Measurements from ENCODE around the gene ERC1. TPM values are rescaled to one million over a fixed set of nuclear protein-coding genes. Genes with fewer than 3 reads are reported as not detected.
A peak's percentile ranks its signal among the peaks of the same experiment; 100 is the strongest.

The ERC1 gene
- total RNA-seq, 1 experiment from 2014 or later = 40.4 TPM

DNA sequence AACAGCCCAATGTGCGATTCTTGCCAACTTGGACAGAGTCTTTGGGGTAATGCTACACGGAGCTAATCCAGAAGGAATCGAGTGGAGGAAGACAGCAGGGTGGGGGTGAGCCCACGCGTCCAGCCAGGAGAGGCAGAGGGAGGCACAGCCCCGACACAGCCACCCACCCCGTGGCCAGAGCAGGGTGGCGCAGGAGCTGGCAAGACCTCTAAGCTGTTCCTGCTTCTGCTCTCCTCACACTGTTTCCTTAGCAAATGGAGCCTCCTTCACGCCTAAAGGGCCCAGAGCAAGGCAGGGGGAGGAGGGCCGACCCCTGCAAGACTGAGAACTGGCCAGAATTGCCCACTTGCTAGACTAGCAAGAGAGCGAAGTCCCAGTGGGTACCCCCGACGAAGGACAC, 511.8 kb downstream of the ERC1 start:
- DNase-seq (ENCODE audit: low read depth, low spot score) (no peak), ATAC-seq (peak; percentile 81)
- Histone ChIP-seq H3K4me1 (ENCODE audit: control insufficient read depth, insufficient read depth, low read length) (peaks cover 6% of the 10 kb centered on the region; the same call in 1 of the 2 replicates), H3K4me3 (ENCODE audit: low read depth in 2 of 2, low read length in 2 of 2) (no peak overlapping the region), H3K27ac (ENCODE audit: low read length) (no peak overlapping the region), H3K9me3 (ENCODE audit: control insufficient read depth, insufficient read depth, low read depth, low read length) (no peaks in the 10 kb centered on the region), H3K27me3 (ENCODE audit: control insufficient read depth, insufficient read depth, low read length) (no peaks in the 10 kb centered on the region), H3K36me3 (ENCODE audit: control insufficient read depth, insufficient read depth, low read length) (no peaks in the 10 kb centered on the region)
- in situ Hi-C loops (cut with HindIII; ENCODE audit: low pct_unique_long_range_greater_than_20kb, low sequenced_read_pairs) = no loop called here
- no TSS peak for BruUV-seq (replicated peaks)
- ChIA-PET POLR2A (no interaction called here), CTCF (no interaction called here)
- intact Hi-C loops (cut with micrococcal nuclease; ENCODE audit: unreplicated experiment) = no loop called here
- TF ChIP-seq SIN3A (IDR thresholded peaks at IDR 0.05; ENCODE audit: borderline replicate concordance, insufficient read depth, low read depth, low read length) (no peak), POLR2AphosphoS5 (IDR thresholded peaks at IDR 0.05; ENCODE audit: low read depth, low read length) (no peak), TCF7L2 (IDR thresholded peaks at IDR 0.05; ENCODE audit: low read depth, low read length) (no peak)
- TF ChIP-seq, protein P1, sequence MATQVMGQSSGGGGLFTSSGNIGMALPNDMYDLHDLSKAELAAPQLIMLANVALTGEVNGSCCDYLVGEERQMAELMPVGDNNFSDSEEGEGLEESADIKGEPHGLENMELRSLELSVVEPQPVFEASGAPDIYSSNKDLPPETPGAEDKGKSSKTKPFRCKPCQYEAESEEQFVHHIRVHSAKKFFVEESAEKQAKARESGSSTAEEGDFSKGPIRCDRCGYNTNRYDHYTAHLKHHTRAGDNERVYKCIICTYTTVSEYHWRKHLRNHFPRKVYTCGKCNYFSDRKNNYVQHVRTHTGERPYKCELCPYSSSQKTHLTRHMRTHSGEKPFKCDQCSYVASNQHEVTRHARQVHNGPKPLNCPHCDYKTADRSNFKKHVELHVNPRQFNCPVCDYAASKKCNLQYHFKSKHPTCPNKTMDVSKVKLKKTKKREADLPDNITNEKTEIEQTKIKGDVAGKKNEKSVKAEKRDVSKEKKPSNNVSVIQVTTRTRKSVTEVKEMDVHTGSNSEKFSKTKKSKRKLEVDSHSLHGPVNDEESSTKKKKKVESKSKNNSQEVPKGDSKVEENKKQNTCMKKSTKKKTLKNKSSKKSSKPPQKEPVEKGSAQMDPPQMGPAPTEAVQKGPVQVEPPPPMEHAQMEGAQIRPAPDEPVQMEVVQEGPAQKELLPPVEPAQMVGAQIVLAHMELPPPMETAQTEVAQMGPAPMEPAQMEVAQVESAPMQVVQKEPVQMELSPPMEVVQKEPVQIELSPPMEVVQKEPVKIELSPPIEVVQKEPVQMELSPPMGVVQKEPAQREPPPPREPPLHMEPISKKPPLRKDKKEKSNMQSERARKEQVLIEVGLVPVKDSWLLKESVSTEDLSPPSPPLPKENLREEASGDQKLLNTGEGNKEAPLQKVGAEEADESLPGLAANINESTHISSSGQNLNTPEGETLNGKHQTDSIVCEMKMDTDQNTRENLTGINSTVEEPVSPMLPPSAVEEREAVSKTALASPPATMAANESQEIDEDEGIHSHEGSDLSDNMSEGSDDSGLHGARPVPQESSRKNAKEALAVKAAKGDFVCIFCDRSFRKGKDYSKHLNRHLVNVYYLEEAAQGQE (IDR thresholded peaks at IDR 0.05; ENCODE audit: insufficient read depth in 1 of 2, low read depth in 2 of 2, low read length in 1 of 2) = no peak
- TF ChIP-seq, protein P2, sequence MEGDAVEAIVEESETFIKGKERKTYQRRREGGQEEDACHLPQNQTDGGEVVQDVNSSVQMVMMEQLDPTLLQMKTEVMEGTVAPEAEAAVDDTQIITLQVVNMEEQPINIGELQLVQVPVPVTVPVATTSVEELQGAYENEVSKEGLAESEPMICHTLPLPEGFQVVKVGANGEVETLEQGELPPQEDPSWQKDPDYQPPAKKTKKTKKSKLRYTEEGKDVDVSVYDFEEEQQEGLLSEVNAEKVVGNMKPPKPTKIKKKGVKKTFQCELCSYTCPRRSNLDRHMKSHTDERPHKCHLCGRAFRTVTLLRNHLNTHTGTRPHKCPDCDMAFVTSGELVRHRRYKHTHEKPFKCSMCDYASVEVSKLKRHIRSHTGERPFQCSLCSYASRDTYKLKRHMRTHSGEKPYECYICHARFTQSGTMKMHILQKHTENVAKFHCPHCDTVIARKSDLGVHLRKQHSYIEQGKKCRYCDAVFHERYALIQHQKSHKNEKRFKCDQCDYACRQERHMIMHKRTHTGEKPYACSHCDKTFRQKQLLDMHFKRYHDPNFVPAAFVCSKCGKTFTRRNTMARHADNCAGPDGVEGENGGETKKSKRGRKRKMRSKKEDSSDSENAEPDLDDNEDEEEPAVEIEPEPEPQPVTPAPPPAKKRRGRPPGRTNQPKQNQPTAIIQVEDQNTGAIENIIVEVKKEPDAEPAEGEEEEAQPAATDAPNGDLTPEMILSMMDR (IDR thresholded peaks at IDR 0.05) = no peak

DNA sequence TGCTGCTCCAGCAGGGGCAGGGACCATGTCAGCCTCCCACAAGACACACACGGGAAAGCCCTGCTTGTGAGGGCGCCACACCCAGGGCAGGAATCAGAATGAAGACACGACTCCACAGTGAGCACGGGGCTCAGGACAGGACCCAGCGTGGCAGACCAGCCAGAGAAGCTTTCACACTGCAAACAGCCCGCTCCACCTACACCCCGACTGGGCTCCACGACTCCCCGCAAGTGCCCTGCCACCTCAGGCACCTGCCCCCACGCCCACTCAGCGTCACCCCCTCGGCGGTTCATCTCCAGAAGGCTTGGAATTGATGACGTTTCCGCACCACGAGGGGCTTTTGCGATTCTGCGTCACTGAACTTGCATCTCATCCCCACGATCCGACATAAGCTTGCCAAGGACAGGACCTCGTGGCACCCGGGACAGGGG, 512.3 kb downstream of the ERC1 start:
- in situ Hi-C loops (cut with HindIII; ENCODE audit: low pct_unique_long_range_greater_than_20kb, low sequenced_read_pairs) = no loop called here
- CTCF ChIA-PET = no interaction called here
- Histone ChIP-seq H3K4me1 (ENCODE audit: control insufficient read depth, insufficient read depth, low read length) (peaks cover 6% of the 10 kb centered on the region; the same call in 1 of the 2 replicates), H3K9me3 (ENCODE audit: control insufficient read depth, insufficient read depth, low read depth, low read length) (no peaks in the 10 kb centered on the region), H3K36me3 (ENCODE audit: control insufficient read depth, insufficient read depth, low read length) (no peaks in the 10 kb centered on the region), H3K4me3 (ENCODE audit: low read depth in 2 of 2, low read length in 2 of 2) (no peak overlapping the region), H3K27me3 (ENCODE audit: control insufficient read depth, insufficient read depth, low read length) (no peaks in the 10 kb centered on the region), H3K27ac (ENCODE audit: low read length) (no peak overlapping the region)
- intact Hi-C loops (cut with micrococcal nuclease; ENCODE audit: unreplicated experiment) = no loop called here
- no peak for TF ChIP-seq SIN3A (IDR thresholded peaks at IDR 0.05; ENCODE audit: borderline replicate concordance, insufficient read depth, low read depth, low read length)
- TF ChIP-seq, protein P1 (IDR thresholded peaks at IDR 0.05; ENCODE audit: insufficient read depth in 1 of 2, low read depth in 2 of 2, low read length in 1 of 2) = no peak
- TF ChIP-seq, protein P2 (IDR thresholded peaks at IDR 0.05) = no peak
- ATAC-seq (peak; percentile 14; the same call in 1 of the 2 replicates), DNase-seq (ENCODE audit: low read depth, low spot score) (no peak)
- no TSS peak for BruUV-seq (replicated peaks)
- POLR2A ChIA-PET = no interaction called here
